Fibroblast of skin of right quadriceps (primary cell): Measurements from ENCODE around the gene RRN3.
A peak's percentile ranks its signal among the peaks of the same experiment; 100 is the strongest.
"Not testable (repeated sequence)": the region's sequence is repeated elsewhere in the genome, so short reads cannot be mapped to it uniquely, and the experiment has no call there.

Experiments used
- DNase-seq: peaks from one replicate; pipeline ENCODE4 v3.0.0-alpha.2; 2013

The RRN3 gene

DNA sequence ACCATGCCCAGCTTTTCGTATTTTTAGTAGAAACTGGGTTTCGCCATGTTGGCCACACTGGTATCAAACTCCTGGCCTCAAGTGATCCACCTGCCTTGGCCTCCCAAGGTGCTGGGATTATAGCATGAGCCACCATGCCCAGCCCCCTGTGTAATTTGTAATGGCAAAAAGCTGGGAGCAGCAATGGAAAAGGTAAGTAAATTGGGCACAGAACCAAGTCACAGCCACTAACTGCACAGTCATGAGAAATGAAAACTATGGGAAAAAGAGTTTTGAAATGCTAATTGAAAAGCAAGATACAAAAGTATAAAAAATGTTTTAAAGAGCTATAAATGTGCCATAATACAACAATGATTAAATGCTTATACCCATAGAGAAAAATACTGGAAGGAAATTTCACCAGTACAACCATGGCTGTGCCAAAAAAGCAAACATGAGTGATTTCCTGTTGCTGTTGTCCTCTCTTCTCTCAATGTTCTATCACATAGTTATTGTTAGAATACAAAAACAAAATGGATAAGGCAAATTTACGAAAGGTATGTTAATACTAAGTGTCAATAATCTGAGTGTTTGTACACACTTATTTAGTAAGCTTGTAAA lies 44.4 kb downstream of the RRN3 start:
- DNase-seq, result no peak

- no peak for DNase-seq
These were observed 47.2 kb downstream of the RRN3 start for GRCh38 chr16:15046692-15047376.

DNA sequence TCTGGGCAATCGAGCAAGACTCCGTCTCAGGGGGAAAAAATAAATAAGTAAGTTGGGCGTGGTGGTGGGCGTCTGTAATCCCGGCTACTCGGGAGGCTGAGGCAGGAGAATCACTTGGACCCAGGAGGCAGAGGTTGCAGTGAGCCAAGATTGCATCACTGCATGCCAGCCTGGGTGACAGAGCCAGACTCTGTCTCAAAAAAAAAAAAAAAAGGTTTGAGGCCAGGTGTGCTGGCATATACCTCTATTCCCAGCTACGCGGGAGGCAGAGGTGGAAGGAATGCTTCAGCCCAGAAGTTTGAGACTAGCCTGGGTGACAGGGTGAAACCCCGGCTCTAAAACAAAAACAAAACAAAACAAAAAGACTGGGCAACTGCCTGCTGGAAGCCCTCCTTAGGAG lies 48.8 kb downstream of the RRN3 start:
- DNase-seq, result not testable (repeated sequence)

- no peak for DNase-seq
These were observed 49.8 kb downstream of the RRN3 start for GRCh38 chr16:15044286-15044685.

DNA sequence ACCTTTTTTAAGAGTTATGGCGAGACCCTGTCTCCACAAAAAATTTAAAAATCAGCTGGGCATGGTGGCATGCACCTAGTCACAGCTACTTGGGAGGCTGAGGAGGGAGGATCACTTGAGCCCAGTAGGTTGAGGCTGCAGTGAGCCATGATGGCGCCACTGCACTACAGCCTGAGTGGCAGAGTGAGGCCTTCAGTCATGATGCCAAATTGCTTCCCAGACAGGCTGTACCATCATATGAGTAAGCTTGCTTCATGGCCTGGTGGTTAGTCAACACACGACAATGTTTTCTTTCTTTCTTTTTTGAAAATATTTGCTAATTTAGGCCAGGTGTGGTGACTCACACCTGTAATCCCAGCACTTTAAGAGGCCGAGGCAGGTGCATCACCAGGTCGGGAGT lies 50.7 kb downstream of the RRN3 start:
- no peak for DNase-seq

- no peak for DNase-seq
These were observed 52.6 kb downstream of the RRN3 start for GRCh38 chr16:15041271-15042004.

- DNase-seq, result no peak
These were observed 55.4 kb downstream of the RRN3 start for GRCh38 chr16:15038689-15039088.

DNA sequence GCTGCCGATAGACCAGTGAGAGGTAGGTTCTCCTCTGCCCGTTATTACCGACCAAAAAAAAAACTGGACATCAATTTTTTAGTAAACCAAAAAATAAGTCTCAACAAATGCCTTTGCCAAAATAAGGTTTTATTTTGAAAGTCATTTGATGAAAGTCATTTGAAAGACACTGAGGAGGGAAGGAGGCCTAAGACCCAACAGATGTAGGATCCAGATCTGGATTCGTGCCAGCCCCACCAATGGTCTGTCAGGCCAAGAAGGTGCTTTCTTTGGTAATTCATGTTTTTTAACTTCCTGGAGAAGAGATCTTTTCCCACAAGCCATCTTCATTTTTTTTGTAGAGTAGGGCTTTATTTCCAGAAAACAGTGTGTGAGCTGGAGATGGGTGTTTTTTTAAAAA lies 56.3 kb downstream of the RRN3 start:
- no peak for DNase-seq

DNA sequence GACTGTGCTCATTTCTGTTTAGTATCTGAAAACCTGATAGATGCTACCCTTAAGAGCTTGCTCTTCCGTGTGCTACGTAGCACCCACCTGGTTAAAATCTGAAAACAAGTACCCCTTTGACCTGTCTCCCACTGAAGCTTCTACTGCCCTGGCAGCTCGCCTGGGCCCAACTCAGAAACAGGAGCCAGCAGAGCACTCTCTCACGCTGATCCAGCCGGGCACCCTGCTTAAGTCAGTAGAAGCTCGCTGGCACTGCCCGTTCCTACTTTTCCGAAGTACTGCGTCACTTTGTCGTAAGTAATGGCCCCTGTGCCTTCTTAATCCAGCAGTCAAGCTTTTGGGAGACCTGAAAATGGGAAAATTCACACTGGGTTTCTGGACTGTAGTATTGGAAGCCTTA lies 57.1 kb downstream of the RRN3 start:
- DNase-seq, result no peak

DNA sequence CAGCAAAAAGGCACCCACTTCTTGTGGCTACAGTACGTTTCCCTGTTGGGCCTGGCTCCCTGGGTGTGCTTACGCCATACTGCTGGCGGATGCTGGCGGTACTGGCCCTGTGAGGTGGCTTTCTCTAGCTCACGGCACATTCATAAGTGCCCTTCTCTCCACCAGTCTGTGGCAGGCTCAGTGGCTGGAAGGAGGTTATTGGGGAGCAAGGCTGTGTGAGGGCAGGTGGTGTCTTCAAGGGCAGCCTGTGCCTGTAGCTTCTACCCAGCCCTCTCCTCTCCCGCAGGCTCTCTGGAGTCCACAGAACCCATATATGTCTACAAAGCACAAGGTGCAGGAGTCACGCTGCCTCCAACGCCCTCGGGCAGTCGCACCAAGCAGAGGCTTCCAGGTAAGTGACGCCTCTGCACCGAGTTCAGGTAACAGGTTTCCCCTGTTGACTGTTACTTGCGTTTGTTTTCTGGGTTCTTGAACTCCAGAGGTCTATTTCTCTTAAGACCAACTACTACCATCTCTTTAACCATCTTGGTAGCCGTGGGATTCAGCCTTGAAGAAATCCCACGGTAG lies 58.8 kb downstream of the RRN3 start:
- no peak for DNase-seq

GRCh38 chr16:15034266-15035162 lies 59.6 kb downstream of the RRN3 start:
- no peak for DNase-seq

- no peak for DNase-seq
These were observed 60.8 kb downstream of the RRN3 start for GRCh38 chr16:15033309-15033707.

DNA sequence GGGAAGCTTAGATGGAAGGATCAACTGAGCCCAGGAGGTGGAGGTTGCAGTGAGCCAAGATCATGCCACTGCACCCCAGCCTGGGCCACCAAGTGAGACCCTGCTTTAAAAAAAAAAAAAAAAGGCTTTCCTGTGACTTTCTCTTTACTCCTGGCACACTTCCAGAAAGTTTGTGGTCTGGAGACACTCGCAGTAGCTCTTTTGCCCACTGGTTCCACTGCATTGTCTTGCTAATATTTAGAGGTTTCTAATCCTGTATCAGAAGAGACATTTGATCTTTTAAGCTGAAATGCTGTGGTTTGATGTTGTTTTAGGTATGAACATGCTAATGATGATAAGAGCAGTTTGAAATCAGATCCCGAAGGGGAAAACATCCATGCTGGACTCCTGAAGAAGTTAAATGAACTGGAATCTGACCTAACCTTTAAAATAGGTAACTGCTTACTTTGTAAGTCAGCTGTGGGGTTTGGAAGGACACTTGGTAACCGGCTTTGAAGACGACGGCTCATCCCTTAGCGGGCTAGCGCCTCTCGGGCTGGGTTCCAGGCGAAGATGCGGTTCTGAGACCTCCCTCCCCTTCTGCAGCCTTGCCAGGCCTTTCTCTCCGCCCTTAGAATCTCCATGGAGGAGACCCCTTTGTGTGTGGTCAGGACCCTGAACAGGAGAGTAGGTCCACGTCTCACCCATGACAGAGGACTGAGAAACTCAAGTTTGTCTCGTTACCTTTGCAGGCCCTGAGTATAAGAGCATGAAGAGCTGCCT lies 61.3 kb downstream of the RRN3 start:
- DNase-seq, result peak; percentile 31

DNA sequence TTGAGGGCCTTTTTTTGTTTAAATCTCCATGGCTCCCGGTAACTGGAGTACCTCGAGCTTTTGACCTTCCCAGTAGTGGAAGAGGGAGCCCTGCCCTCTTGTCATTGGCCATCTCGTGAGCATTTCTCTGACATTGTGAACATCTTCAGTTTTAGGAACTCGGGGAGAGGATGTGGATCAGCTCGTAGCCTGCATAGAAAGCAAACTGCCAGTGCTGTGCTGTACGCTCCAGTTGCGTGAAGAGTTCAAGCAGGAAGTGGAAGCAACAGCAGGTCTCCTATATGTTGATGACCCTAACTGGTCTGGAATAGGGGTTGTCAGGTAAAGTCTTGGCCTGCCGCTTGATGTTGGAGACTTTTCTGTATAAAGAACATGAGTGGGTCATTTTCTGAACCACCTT lies 62.5 kb downstream of the RRN3 start:
- DNase-seq, result no peak

DNA sequence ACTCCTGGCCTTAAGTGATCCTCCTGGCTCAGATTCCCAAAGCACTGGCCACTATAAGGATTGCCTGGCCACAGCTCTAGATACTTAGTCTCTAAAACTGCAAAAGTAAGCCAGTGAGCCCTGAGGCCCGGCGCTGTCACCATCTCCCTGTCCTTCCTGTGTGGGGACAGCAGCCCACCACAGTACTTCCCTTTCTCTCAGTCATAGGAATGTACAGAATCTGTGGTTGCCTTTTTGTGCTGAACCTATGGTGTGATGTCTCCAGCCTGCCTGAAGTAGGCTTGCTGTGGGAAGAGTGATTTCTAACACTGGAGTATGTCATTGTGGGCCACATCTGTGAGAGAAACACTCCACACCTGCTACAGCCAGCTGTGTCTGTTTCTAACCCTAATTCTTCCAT lies 62.9 kb downstream of the RRN3 start:
- no peak for DNase-seq

DNA sequence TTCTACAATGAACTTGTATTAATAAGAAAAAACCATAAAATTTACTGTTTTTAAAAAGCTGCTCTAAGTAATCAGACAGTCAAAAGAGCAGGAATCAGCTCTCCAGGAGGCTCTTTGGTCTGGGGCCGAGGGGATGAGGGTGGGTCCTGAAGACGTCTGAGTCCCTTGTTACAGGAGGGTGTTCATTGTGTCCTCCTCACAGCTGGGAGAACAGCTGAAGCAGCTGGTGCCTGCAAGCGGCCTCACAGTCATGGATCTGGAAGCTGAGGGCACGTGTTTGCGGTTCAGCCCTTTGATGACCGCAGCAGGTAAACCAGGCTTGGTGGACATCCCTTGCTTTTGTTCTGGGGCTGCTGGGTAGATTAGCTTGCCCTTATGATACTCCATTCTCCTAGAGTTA lies 64.3 kb downstream of the RRN3 start:
- DNase-seq, result not testable (repeated sequence)

DNA sequence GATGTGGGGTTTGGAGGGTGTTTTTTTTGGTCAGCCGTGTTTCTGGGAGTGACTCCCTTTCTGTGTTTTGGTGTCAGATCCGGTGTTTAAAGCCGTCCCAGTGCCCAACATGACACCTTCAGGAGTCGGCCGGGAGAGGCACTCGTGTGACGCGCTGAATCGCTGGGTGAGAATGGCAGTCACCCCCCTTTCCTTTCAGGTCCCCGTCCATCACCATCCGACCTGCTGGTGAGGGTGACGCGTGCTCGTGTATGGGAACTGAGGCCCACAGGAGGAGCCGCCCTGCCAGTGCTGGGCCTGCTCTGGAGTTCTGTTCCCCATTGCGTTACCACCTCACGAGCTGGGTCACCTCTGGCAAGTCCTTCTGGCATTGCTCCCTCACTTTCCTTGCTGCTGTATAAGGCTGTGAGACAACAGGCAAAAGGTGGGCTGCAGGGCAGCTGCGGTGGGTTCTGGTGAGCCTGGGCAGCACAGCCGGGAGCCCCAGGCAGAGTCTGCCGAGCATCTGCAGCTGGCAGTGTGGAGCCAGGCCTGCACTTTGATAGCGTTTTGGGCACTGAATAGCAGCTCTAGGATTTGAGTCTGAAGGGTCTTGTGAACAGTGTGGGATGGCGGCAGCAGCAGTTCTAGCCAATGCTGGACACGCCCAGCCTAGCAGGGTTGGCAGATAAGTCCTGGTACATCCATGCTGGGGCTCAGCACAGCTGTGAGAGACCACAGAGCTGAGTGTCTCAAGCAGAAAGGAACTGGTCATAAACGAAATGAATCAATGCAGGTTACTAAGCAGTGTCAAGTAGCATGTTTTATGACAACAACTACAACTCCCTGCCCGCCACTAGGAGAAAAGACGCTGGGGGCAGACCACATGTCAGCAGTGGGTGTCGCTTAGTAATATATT lies 65.0 kb downstream of the RRN3 start:
- peak; percentile 21 for DNase-seq

DNA sequence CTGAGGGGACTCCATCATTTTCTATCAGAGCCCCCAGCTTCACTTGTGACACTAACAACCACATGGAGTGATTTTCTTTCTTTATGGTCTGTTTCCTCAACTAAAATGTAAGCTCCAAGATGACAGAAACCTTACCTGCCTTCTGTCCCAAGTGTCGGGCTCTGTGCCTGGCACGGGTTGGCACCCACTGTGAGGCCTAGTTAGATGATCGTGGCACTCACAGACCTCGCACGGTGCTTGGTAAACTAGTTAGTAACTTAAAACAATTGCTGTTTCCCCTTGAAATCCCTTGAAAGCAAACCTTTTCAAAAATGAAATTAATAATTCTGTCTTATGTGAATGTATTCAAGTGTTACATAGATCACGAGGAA lies 65.7 kb downstream of the RRN3 start:
- not testable (repeated sequence) for DNase-seq

DNA sequence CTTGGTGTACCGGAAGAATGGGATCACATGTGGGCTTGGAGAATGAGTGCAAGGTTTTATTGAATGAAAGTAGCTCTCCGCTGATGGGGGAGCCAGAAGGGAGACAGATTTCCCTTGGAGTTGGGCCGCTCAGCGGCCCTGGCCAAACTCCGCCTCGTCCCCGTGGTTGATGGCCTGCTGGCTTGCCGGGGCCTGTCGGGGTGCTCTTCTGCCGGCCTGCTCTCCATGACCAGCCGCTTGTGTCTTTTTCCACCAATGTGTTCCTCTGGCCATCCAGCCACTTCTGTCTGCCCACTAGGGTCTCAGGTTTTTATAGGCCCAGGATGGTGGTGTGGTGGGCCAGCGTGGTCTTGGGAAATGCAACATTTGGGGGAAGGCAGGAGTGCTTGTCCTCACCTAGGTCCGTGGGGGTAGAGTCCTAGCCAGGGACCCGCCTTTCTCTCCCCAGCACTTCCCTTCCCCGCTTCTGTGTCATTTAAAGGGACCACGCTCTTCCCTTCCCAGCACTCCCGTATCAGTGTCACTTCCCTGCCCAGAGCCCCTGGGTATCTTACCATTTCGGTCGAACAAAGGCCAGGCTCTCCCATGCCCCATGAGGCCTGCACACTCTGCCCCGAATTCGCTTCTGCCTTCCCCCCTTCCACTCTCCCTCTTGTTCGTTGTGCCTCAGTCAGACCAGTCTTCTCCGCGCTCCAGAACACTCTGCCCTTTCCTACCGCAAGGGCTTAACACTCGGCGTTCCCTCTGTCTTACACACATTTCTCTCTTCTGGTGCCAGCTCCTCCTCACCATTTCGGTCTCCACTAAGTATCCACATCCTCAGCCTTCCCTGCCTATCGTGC lies 66.3 kb downstream of the RRN3 start:
- DNase-seq, result not testable (repeated sequence)

- DNase-seq, result not testable (repeated sequence)
These were observed 67.0 kb downstream of the RRN3 start for GRCh38 chr16:15027051-15027450.
